GM19023 (cell line): Measurements from ENCODE around the gene DUSP6.
"Not testable (repeated sequence)": the region's sequence is repeated elsewhere in the genome, so short reads cannot be mapped to it uniquely, and the experiment has no call there.

ENCODE experiments used
- ATAC-seq: cut with Tn5 transposase; IDR thresholded peaks from one replicate; pipeline ENCODE4 v1.9.1; 2021; ENCODE audit warnings: mild to moderate bottlenecking, moderate library complexity; ENCODE audit not compliant: unreplicated experiment

DUSP6 gene

GRCh38 chr12:89353188-89353822 lies 1.0 kb upstream of the DUSP6 start:
- ATAC-seq: peak; percentile 25

GRCh38 chr12:89352242-89352491 lies 134 bp downstream of the DUSP6 start:
- no peak for ATAC-seq

GRCh38 chr12:89351489-89352241 lies 636 bp downstream of the DUSP6 start:
- peak; percentile 19 for ATAC-seq

- no peak for ATAC-seq
Observed at GRCh38 chr12:89350630-89351488, 1.4 kb downstream of the DUSP6 start.

GRCh38 chr12:89350260-89350629 lies 2.1 kb downstream of the DUSP6 start:
- ATAC-seq: no peak

- ATAC-seq: no peak
Observed at GRCh38 chr12:89349814-89350213, 2.5 kb downstream of the DUSP6 start.

- ATAC-seq: no peak
Observed at GRCh38 chr12:89348894-89349699, 3.2 kb downstream of the DUSP6 start.

- no peak for ATAC-seq
Observed at GRCh38 chr12:89347325-89347829, 4.9 kb downstream of the DUSP6 start.

GRCh38 chr12:89346741-89347324 lies 5.5 kb downstream of the DUSP6 start:
- peak; percentile 1 for ATAC-seq

- ATAC-seq: peak; percentile 97
Observed at GRCh38 chr12:89345830-89346740, 6.2 kb downstream of the DUSP6 start.

- ATAC-seq: no peak
Observed at GRCh38 chr12:89345376-89345775, 6.9 kb downstream of the DUSP6 start.

- ATAC-seq: no peak
Observed at GRCh38 chr12:89344862-89345202, 7.5 kb downstream of the DUSP6 start.

GRCh38 chr12:89344043-89344861 lies 8.0 kb downstream of the DUSP6 start:
- ATAC-seq: no peak

GRCh38 chr12:89343127-89343526 lies 9.2 kb downstream of the DUSP6 start:
- no peak for ATAC-seq

- no peak for ATAC-seq
Observed at GRCh38 chr12:89340861-89341260, 11.4 kb downstream of the DUSP6 start.

GRCh38 chr12:89339526-89339925 lies 12.8 kb downstream of the DUSP6 start:
- no peak for ATAC-seq

GRCh38 chr12:89337136-89337535 lies 15.2 kb downstream of the DUSP6 start:
- ATAC-seq: not testable (repeated sequence)

- ATAC-seq: no peak
Observed at GRCh38 chr12:89335452-89336244, 16.7 kb downstream of the DUSP6 start.
